HL-60 (cell line): Measurements from ENCODE around the gene FAM3A.

Experiments used
- CTCF ChIP-seq: IDR thresholded peaks from one replicate; pipeline ENCODE4 v1.5.1; 2011; ENCODE audit warnings: low read length, control low read depth, inconsistent platforms; ENCODE audit not compliant: insufficient read depth
- POLR2AphosphoS5 ChIP-seq: IDR thresholded peaks from 2 replicates; pipeline ENCODE4 v1.6.1; 2012; ENCODE audit warnings: low read depth

DNA sequence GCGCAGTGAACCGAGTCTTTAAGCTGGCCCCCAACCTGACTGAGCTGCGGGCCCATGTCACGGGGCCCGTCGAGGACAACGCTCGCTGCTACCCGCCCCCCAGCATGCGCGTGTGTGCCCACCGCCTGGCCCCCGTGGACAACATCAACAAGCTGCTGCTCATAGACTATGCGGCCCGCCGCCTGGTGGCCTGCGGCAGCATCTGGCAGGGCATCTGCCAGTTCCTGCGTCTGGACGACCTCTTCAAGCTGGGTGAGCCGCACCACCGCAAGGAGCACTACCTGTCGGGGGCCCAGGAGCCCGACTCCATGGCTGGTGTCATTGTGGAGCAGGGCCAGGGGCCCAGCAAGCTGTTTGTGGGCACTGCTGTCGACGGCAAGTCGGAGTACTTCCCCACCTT is 55.7 kb downstream of the FAM3A start:
- TF ChIP-seq CTCF (no peak), POLR2AphosphoS5 (no peak)
